OCI-M2 (cell line): ENCODE results near the gene ARL5B.
"Not testable (repeated sequence)": the region's sequence is repeated elsewhere in the genome, so short reads cannot be mapped to it uniquely, and the experiment has no call there.

Source experiments
- DNase-seq: peaks from one replicate; lab custom pipeline; 2025; ENCODE audit not compliant: unreplicated experiment; lab: John Stamatoyannopoulos, UW

The ARL5B gene

GRCh38 chr10:18659125-18659818, at the start of gene ARL5B:
Gene ARL5B, plus strand, starts transcription at chr10:18659431. Its CDS starts 207 bp downstream, at chr10:18659638.
- peak; percentile 61 for DNase-seq

GRCh38 chr10:18610517-18610916, 48.7 kb upstream of the ARL5B start:
- DNase-seq: no peak

- DNase-seq: no peak
Measured at GRCh38 chr10:18611168-18611567, 48.1 kb upstream of the ARL5B start.

GRCh38 chr10:18615618-18616017, 43.6 kb upstream of the ARL5B start:
- DNase-seq: no peak

- DNase-seq: no peak
Measured at GRCh38 chr10:18616337-18616736, 42.9 kb upstream of the ARL5B start.

GRCh38 chr10:18619016-18619415, 40.2 kb upstream of the ARL5B start:
- DNase-seq: no peak

GRCh38 chr10:18620856-18621255, 38.4 kb upstream of the ARL5B start:
- no peak for DNase-seq

- not testable (repeated sequence) for DNase-seq
Measured at GRCh38 chr10:18623671-18624070, 35.6 kb upstream of the ARL5B start.

GRCh38 chr10:18625886-18626285, 33.3 kb upstream of the ARL5B start:
- no peak for DNase-seq

- DNase-seq: not testable (repeated sequence)
Measured at GRCh38 chr10:18627452-18628018, 31.7 kb upstream of the ARL5B start.

GRCh38 chr10:18632500-18632899, 26.7 kb upstream of the ARL5B start:
- DNase-seq: not testable (repeated sequence)

- DNase-seq: no peak
Measured at GRCh38 chr10:18635995-18636394, 23.2 kb upstream of the ARL5B start.

GRCh38 chr10:18637400-18637799, 21.8 kb upstream of the ARL5B start:
- not testable (repeated sequence) for DNase-seq

GRCh38 chr10:18639719-18640118, 19.5 kb upstream of the ARL5B start:
- not testable (repeated sequence) for DNase-seq

- no peak for DNase-seq
Measured at GRCh38 chr10:18647151-18647550, 12.1 kb upstream of the ARL5B start.

GRCh38 chr10:18647945-18648344, 11.3 kb upstream of the ARL5B start:
- DNase-seq: no peak

GRCh38 chr10:18649364-18649959, 9.8 kb upstream of the ARL5B start:
- DNase-seq: peak; percentile 8

GRCh38 chr10:18650404-18650997, 8.7 kb upstream of the ARL5B start:
- DNase-seq: no peak

- DNase-seq: peak; percentile 27
Measured at GRCh38 chr10:18651324-18652007, 7.8 kb upstream of the ARL5B start, which contains the start of gene NSUN6. Gene NSUN6, minus strand, starts transcription at chr10:18651587. Its CDS starts 384 bp downstream, at chr10:18651203.

GRCh38 chr10:18653112-18653511, 6.1 kb upstream of the ARL5B start:
- DNase-seq: no peak

GRCh38 chr10:18656724-18657123, 2.5 kb upstream of the ARL5B start:
- no peak for DNase-seq
